ENCODE measurements around the gene CELA3A.
"Not testable (repeated sequence)": the region's sequence is repeated elsewhere in the genome, so short reads cannot be mapped to it uniquely, and the experiment has no call there.

The CELA3A gene

GRCh38 chr1:22025368-22026155, 24.1 kb downstream of the CELA3A start:
- H3K4me3 Mint-ChIP-seq: peak overlapping the region; percentile 97
- peak overlapping the region; percentile 100 for H3K27ac Mint-ChIP-seq
- peaks cover 42% of the 10 kb centered on the region for H3K4me1 Mint-ChIP-seq
- H3K9me3 Mint-ChIP-seq: no peaks in the 10 kb centered on the region
- ATAC-seq: peak; percentile 79
- DNase-seq (ENCODE audit: low spot score in 2 of 2): peak; percentile 64 to 92
- H3K36me3 Mint-ChIP-seq: peaks cover 28% of the 10 kb centered on the region

- DNase-seq (ENCODE audit: low spot score in 2 of 2): no peak
- peak overlapping the region; percentile 97 for H3K4me3 Mint-ChIP-seq
- no peak for ATAC-seq
- H3K9me3 Mint-ChIP-seq: no peaks in the 10 kb centered on the region
- peak overlapping the region; percentile 100 for H3K27ac Mint-ChIP-seq
- H3K4me1 Mint-ChIP-seq: peaks cover 42% of the 10 kb centered on the region
- H3K36me3 Mint-ChIP-seq: peaks cover 35% of the 10 kb centered on the region
Observed at GRCh38 chr1:22026924-22027289, 25.4 kb downstream of the CELA3A start.

DNA sequence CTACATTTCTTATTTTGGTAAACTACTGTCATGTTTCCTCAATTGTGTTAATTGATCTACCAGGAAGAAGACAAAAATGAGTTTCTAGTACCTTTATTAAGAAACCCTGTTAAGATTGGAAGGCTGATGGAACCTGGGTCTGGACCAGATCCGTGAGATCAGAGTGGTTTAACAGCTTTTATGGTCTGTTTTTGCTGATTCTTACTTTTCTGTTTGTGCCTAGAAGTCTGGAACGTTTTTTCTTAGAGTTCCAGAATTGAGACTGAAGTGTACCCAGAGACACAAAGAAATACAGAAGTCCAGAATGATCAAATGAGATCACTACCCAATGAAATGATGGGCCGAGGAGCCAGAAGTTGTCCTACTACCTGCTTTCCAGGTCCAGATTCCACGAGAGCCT, 28.6 kb downstream of the CELA3A start:
- peaks cover 26% of the 10 kb centered on the region for H3K4me1 Mint-ChIP-seq
- H3K9me3 Mint-ChIP-seq: no peaks in the 10 kb centered on the region

DNA sequence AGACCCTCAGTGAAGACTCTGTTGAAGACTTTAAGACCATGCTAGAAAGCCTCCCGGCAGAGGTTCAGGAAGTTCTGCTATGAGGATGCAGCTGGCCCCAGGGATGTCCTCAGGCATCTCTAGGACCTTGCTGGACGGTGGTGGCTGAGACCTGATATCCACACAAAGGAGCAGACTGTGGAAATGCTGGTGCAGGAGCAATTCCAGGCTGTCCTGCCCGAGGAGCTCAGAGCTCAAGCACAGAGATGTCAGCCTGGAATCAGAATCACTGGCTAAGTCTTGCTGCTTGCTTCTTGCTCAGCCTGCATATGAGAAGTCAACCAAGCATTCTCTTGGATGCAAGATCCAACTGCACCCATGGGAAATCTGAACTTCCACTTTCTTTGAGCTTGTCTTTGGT, 29.0 kb downstream of the CELA3A start:
- DNase-seq (ENCODE audit: low spot score in 2 of 2) (no peak), ATAC-seq (no peak)
- no peaks in the 10 kb centered on the region for H3K9me3 Mint-ChIP-seq
- H3K36me3 Mint-ChIP-seq: peaks cover 29% of the 10 kb centered on the region
- H3K4me3 Mint-ChIP-seq: no peak overlapping the region
- H3K4me1 Mint-ChIP-seq: peaks cover 26% of the 10 kb centered on the region
- peak overlapping the region; percentile 56 for H3K27ac Mint-ChIP-seq

More for the DNA sequence above, 28.6 kb downstream of the CELA3A start:
- ATAC-seq: no peak
- Mint-ChIP-seq H3K36me3 (peaks cover 33% of the 10 kb centered on the region), H3K4me3 (no peak overlapping the region), H3K27ac (peak overlapping the region; percentile 56)
- DNase-seq (ENCODE audit: low spot score in 2 of 2): no peak

DNA sequence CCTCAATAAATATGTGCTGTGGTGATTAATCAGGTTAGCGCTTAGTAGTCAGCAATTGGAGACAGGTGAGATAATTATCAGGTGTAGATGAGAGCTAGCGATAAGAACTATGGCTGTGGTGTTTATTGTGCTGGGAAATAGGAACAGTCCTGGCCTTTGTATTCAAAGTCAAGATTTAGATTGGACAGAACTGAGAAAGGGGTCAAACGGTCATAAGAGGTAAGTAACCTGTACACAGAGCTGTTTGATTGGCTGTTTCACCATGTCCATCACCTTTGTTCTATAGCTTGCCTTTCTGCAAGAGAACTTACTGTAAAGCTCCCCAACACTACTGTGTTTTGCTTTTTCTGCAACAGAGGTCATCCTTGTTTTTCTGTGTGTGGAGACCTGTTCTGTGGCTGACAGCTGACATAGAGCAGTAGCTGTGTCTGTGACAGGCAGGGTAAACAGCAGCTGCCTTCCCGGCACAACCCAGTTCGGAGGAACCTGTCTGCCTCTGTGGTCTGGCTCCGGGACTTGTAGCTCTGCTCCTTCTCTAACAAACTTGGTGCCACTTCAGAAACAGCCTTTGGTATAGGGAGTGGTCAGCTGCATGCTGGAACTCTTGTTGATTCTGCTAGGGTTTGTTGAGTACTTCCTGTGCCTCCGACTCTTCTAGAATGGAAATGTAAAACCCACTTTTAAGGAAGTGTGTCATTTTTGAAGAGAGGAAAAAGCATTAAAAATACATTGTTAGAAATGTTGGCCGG, 29.9 kb downstream of the CELA3A start:
- no peak overlapping the region for H3K4me3 Mint-ChIP-seq
- no peaks in the 10 kb centered on the region for H3K9me3 Mint-ChIP-seq
- peaks cover 20% of the 10 kb centered on the region for H3K36me3 Mint-ChIP-seq
- H3K4me1 Mint-ChIP-seq: peaks cover 17% of the 10 kb centered on the region
- DNase-seq (ENCODE audit: low spot score in 2 of 2) (no peak), ATAC-seq (no peak)
- H3K27ac Mint-ChIP-seq: no peak overlapping the region

- not testable (repeated sequence) for ATAC-seq; H3K4me3 Mint-ChIP-seq; H3K27ac Mint-ChIP-seq; DNase-seq (ENCODE audit: low spot score in 2 of 2); H3K9me3 Mint-ChIP-seq
- Mint-ChIP-seq H3K36me3 (peaks cover 12% of the 10 kb centered on the region), H3K4me1 (peaks cover 15% of the 10 kb centered on the region)
Observed at GRCh38 chr1:22034834-22035233, 33.4 kb downstream of the CELA3A start.

DNA sequence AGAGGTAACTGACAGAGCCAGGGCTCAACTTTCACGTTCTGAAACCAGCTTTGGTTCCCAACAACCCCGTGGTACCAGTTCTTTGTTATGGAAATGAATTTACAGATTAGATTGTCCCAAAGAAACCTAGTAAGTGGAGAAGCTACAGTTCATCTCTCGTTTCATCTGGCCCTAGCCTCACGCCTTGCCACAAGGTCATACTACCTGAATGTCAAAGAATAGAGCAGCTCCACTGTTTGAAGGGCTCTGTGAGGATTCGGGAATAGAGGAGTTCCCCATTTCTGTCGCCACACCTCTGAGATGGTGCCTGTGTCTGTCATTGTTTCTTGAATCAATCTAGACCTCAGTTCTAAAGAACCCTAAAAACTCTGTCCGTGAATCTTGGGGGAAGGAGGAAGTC, 36.1 kb downstream of the CELA3A start:
- ATAC-seq (no peak), DNase-seq (ENCODE audit: low spot score in 2 of 2) (no peak)
- H3K36me3 Mint-ChIP-seq: peaks cover 2% of the 10 kb centered on the region
- H3K27ac Mint-ChIP-seq: peak overlapping the region; percentile 96
- peaks cover 30% of the 10 kb centered on the region for H3K4me1 Mint-ChIP-seq
- H3K4me3 Mint-ChIP-seq: no peak overlapping the region
- no peaks in the 10 kb centered on the region for H3K9me3 Mint-ChIP-seq

DNA sequence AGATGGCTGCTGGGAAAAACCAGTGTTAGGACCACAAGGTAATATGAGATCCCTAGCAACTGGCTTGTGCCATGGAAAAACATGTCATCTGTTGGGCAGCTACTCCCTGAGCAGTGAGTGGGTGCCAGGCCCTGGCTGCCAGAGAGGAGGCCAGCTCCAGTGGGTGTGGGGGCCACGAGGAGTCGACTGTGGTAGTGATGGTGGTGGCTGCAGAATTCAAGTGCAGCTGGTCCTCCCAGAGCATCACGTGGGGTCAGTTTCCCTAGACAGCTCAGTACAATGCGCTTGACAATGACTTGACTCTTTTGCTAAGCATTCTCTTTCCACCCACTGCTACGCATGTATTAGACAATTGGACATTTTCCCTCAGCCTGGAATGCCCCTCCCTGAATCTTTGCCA, 36.6 kb downstream of the CELA3A start:
- H3K4me3 Mint-ChIP-seq: no peak overlapping the region
- H3K4me1 Mint-ChIP-seq: peaks cover 35% of the 10 kb centered on the region

GRCh38 chr1:22039594-22040285, 38.3 kb downstream of the CELA3A start:
- peaks cover 42% of the 10 kb centered on the region for H3K4me1 Mint-ChIP-seq
- peak overlapping the region; percentile 66 for H3K4me3 Mint-ChIP-seq
- peak overlapping the region; percentile 96 for H3K27ac Mint-ChIP-seq
- ATAC-seq (peak; percentile 100), DNase-seq (ENCODE audit: low spot score in 2 of 2) (peak; percentile 68 to 91)
- H3K9me3 Mint-ChIP-seq: no peaks in the 10 kb centered on the region
- H3K36me3 Mint-ChIP-seq: no peaks in the 10 kb centered on the region

More for the DNA sequence above, 36.6 kb downstream of the CELA3A start:
- Mint-ChIP-seq H3K27ac (peak overlapping the region; percentile 96), H3K36me3 (no peaks in the 10 kb centered on the region), H3K9me3 (no peaks in the 10 kb centered on the region)
- no peak for DNase-seq (ENCODE audit: low spot score in 2 of 2)
- ATAC-seq: no peak

DNA sequence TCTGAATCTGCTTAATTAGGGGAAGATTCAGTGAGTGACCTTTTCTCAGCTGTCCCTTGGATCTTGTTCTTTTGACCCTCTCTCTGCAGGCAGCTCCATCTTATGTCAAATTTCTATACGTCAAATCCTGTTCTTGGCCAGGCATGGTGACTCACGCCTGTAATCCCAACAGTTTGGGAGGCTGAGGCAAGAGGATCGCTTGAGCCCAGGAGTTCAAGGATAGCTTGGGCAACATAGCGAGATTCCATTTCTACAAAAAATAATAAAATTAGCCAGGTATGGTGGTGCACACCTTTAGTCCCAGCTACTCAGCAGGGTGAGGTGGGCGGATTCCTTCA, 38.8 kb downstream of the CELA3A start:
- Mint-ChIP-seq H3K4me3 (peak overlapping the region; percentile 66), H3K36me3 (no peaks in the 10 kb centered on the region), H3K27ac (peak overlapping the region; percentile 96), H3K9me3 (peaks cover 2% of the 10 kb centered on the region), H3K4me1 (peaks cover 47% of the 10 kb centered on the region)
- DNase-seq (ENCODE audit: low spot score in 2 of 2): no peak
- ATAC-seq: no peak

GRCh38 chr1:22041505-22041904, 40.0 kb downstream of the CELA3A start:
- H3K4me1 Mint-ChIP-seq: peaks cover 51% of the 10 kb centered on the region
- H3K27ac Mint-ChIP-seq: peak overlapping the region; percentile 74
- DNase-seq (ENCODE audit: low spot score in 2 of 2) (no peak), ATAC-seq (no peak)
- H3K9me3 Mint-ChIP-seq: peaks cover 4% of the 10 kb centered on the region
- no peak overlapping the region for H3K4me3 Mint-ChIP-seq
- no peaks in the 10 kb centered on the region for H3K36me3 Mint-ChIP-seq

DNA sequence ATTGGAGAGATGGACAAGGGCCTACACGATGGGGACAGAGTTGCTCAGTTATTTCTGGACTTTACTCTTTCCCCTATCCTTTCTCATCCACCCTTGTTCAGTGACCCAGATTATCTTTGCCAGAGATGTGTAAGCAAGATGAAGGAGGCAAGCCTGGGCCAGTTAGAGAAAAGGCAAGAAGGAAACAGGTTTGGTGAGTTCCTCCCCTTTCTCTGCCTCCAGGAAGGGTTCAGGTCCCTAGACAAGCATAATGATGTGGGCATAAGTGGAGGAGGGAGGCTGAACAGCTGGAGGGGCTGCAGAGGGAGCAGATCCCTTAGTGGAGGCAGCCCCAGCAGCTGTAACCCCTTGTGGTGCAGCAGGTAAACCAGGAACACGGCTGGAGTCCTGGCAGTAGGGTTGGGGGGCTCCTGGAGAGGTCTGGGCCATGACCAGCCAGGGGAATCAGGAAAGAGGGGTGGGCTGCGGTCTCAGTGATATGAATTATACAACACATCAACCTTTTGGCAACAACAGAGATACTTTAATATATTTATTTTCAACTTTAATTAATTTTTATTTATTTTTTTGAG, 41.8 kb downstream of the CELA3A start:
- no peak for ATAC-seq
- no peaks in the 10 kb centered on the region for H3K36me3 Mint-ChIP-seq
- H3K27ac Mint-ChIP-seq: peak overlapping the region; percentile 74
- peaks cover 4% of the 10 kb centered on the region for H3K9me3 Mint-ChIP-seq
- no peak for DNase-seq (ENCODE audit: low spot score in 2 of 2)
- H3K4me1 Mint-ChIP-seq: peaks cover 65% of the 10 kb centered on the region
- no peak overlapping the region for H3K4me3 Mint-ChIP-seq

DNA sequence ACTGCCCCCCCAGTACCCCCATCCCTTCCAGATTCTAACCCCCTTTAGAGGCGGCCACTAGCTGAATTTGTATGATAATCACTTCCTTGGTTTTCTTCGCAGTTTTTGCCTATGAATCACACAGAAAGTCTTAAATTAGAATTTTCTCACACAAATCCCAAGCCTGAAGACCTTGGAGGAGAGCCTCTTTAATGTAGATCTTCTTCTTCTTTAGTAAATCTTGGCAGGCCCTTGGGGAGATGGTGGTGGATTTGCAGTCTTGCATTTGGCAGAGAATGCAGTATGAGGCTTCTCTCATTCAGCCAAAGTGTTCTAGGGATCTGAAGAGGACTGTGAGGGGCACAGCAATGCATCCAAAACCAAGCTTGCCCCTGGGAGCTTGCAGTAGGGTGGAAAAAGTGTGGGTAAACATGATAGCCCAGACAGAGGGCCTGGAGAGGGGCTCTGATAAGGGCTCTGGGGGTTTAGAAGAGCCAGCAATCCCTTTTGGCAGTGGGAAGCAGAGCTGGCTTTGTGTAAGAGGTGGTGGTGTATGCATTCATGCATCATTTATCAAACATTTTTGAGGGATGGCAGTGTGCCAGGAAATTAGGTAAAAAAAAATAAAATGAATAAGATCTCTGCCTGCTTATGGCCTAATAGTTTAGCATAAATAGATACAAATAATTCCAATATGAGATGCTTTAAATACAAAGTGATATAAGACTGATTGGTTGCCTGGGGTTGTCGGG, 43.4 kb downstream of the CELA3A start:
- peaks cover 4% of the 10 kb centered on the region for H3K9me3 Mint-ChIP-seq
- DNase-seq (ENCODE audit: low spot score in 2 of 2) (no peak), ATAC-seq (no peak)
- H3K4me3 Mint-ChIP-seq: no peak overlapping the region
- H3K27ac Mint-ChIP-seq: peak overlapping the region; percentile 18
- no peaks in the 10 kb centered on the region for H3K36me3 Mint-ChIP-seq
- peaks cover 63% of the 10 kb centered on the region for H3K4me1 Mint-ChIP-seq

DNA sequence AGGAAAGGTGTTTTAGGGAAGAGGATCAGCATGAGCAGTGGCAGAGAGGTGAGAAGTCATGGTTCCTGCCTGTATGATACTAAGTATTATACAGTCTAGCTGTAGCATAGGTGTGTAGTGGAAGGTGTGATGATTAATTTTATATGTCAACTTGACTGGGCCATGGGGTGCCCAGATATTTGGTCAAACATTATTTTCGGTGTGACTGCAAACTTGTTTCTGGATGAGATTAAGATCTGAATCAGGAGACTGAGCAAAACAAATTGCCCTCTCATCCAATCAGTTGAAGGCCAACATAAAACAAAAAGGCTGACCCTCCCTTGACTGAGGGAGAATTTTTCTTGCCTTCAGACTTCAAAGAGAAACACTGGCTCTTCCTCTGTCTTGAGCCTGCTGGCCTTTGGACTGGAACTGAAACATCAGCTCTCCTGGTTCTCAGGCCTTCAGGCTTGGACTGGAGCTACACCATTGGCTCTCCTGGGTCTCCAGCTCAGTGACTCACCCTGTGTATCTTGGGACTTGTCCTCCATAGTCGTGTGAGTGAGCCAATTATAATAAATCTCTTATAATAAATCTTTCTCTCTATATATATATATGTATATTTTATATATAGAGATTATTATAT, 44.3 kb downstream of the CELA3A start:
- H3K4me3 Mint-ChIP-seq: no peak overlapping the region
- peak overlapping the region; percentile 18 for H3K27ac Mint-ChIP-seq
- H3K4me1 Mint-ChIP-seq: peaks cover 56% of the 10 kb centered on the region
- no peak for DNase-seq (ENCODE audit: low spot score in 2 of 2)
- H3K9me3 Mint-ChIP-seq: peaks cover 4% of the 10 kb centered on the region
- no peak for ATAC-seq
- H3K36me3 Mint-ChIP-seq: no peaks in the 10 kb centered on the region

All from stimulated activated effector memory CD8-positive, alpha-beta T cell treated with anti-CD3 and anti-CD28 coated beads, Interleukin-12 subunit alpha, Interleukin-12 subunit beta, amount 100 ng/mL, for 72 hours (primary cell).